Stomach (tissue), 4 donors: ENCODE data around the gene GLIPR2.

Source experiments
- POLR2AphosphoS5 ChIP-seq, 3 donors: sonication (generic); formaldehyde crosslinking; IDR thresholded peaks; one replicate each; pipeline ENCODE4 v1.6.1; 2016; ENCODE audit warnings: antibody characterized with exemption in 3 of 3
- TF ChIP-seq, protein P1 (sequence below), 7 experiments: fragments of 450-650 bp in 4 of 7; fragments of 200-600 bp in 3 of 7; sonication (generic) in 3 of 7; IDR thresholded peaks; one replicate each; pipeline ENCODE4 v1.5.1; 2016 to 2019; ENCODE audit warnings: antibody characterized with exemption in 7 of 7, control low read depth in 2 of 7, mild to moderate bottlenecking in 1 of 7

DNA sequence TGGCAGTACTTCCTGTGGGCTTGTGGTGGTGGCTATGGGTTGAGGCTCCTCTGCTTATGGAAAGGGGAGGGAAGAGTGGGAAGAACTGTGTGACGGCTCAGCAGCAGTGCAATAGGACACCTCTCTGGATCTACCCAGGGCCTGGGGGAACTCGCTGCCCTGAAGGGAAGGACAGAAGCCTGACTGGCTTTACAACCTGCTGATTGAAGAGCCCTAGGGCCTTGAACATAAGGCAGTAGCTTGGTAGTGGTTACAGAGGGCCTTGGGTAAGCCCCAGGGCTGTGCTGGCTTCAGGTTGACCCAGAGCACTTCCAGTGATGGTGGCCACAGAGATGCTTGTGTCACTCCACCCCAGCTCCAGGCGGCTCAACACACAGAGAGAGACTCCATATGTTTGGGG, 38.2 kb downstream of the GLIPR2 start:
- TF ChIP-seq, protein P1, sequence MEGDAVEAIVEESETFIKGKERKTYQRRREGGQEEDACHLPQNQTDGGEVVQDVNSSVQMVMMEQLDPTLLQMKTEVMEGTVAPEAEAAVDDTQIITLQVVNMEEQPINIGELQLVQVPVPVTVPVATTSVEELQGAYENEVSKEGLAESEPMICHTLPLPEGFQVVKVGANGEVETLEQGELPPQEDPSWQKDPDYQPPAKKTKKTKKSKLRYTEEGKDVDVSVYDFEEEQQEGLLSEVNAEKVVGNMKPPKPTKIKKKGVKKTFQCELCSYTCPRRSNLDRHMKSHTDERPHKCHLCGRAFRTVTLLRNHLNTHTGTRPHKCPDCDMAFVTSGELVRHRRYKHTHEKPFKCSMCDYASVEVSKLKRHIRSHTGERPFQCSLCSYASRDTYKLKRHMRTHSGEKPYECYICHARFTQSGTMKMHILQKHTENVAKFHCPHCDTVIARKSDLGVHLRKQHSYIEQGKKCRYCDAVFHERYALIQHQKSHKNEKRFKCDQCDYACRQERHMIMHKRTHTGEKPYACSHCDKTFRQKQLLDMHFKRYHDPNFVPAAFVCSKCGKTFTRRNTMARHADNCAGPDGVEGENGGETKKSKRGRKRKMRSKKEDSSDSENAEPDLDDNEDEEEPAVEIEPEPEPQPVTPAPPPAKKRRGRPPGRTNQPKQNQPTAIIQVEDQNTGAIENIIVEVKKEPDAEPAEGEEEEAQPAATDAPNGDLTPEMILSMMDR (IDR thresholded peaks at IDR 0.05) = no peak
- TF ChIP-seq POLR2AphosphoS5 (IDR thresholded peaks at IDR 0.05) = no peak
